ENCODE data around the gene RHOJ. TPM values are rescaled to one million over a fixed set of nuclear protein-coding genes. Genes with fewer than 3 reads are reported as not detected.

The RHOJ gene
- total and polyA plus RNA-seq, 9 of the 15 experiments (the other 6 are each of a cell fraction or from before 2014, with no cell fraction given): not detected

DNA sequence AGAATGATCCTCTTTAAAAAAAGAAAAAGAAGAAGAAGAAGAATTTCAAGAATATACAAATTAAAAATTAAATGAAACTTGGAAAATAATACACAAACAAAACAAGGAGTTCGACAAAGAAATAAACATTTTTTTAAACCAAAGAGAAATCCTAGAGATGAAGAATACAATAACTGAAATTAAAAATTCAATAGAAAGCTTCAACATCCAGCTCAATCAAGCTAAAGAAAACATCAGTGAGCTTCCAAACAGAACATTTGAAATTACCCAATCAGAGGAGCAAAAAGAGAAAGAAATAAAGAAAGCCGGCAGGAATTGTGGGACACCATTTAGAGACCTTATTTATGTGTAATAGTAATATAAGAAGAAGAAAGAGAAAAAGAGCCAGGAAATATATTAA lies 37.2 kb upstream of the RHOJ start:
- H3K4me2 ChIP-seq (ENCODE audit: insufficient read depth, low read length): no peak overlapping the region
- no TSS peak for BruUV-seq (replicated peaks)
- intact Hi-C loops (cut with micrococcal nuclease): no loop called here
- H3K27me3 ChIP-seq (ENCODE audit: control insufficient read depth in 2 of 2, insufficient read depth in 2 of 2, low read length in 2 of 2): no peaks in the 10 kb centered on the region
- no peaks in the 10 kb centered on the region for H3K9me3 ChIP-seq (replicated peaks; ENCODE audit: control insufficient read depth, insufficient read depth, low read depth, low read length)
- H3K27ac ChIP-seq (ENCODE audit: extremely low read depth, low read depth, low read length): no peak overlapping the region
- in situ Hi-C loops (cut with MboI): no loop called here
- no peaks in the 10 kb centered on the region for H3K79me2 ChIP-seq (ENCODE audit: control insufficient read depth, insufficient read depth, low read length)
- ChIA-PET CTCF (ENCODE audit: low intra/inter-chr PET ratio) (no interaction called here), POLR2A (no interaction called here)
- TF ChIP-seq, protein P1, sequence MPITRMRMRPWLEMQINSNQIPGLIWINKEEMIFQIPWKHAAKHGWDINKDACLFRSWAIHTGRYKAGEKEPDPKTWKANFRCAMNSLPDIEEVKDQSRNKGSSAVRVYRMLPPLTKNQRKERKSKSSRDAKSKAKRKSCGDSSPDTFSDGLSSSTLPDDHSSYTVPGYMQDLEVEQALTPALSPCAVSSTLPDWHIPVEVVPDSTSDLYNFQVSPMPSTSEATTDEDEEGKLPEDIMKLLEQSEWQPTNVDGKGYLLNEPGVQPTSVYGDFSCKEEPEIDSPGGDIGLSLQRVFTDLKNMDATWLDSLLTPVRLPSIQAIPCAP (CRISPR knock-in tag; IDR thresholded peaks at IDR 0.05; ENCODE audit: borderline replicate concordance): no peak
- TF ChIP-seq SMAD3 (CRISPR knock-in tag; conservative IDR thresholded peaks at IDR 0.05) (no peak), ZNF41 (CRISPR knock-in tag; conservative IDR thresholded peaks at IDR 0.05) (no peak), DPF2 (IDR thresholded peaks at IDR 0.05) (no peak)
- no peaks in the 10 kb centered on the region for H4K20me1 ChIP-seq (replicated peaks; ENCODE audit: control insufficient read depth, insufficient read depth, low read length)
- no peaks in the 10 kb centered on the region for H3K9me1 ChIP-seq (ENCODE audit: control insufficient read depth, insufficient read depth, low read length)
- 0% methylated on average over 2 of the region's 2 CpGs for WGBS (ENCODE audit: insufficient coverage, low coverage, missing lambda C conversion rate)
- H3K9ac ChIP-seq (ENCODE audit: insufficient read depth in 1 of 2, low read depth in 2 of 2, low read length in 2 of 2): no peak overlapping the region
- H3K4me1 ChIP-seq (replicated peaks in 1 of 2; ENCODE audit: control insufficient read depth in 2 of 2, insufficient read depth in 2 of 2, low read length in 2 of 2): no peaks in the 10 kb centered on the region
- no peak overlapping the region for H3K4me3 ChIP-seq
- H2AFZ ChIP-seq (ENCODE audit: low read depth, low read length): no peak overlapping the region
- no peak for ATAC-seq
- H3K36me3 ChIP-seq (ENCODE audit: control insufficient read depth, insufficient read depth, low read length): no peaks in the 10 kb centered on the region
- no peak for DNase-seq (ENCODE audit: extremely low read depth in 1 of 4, low spot score in 3 of 4)
- FAIRE-seq: no peak

DNA sequence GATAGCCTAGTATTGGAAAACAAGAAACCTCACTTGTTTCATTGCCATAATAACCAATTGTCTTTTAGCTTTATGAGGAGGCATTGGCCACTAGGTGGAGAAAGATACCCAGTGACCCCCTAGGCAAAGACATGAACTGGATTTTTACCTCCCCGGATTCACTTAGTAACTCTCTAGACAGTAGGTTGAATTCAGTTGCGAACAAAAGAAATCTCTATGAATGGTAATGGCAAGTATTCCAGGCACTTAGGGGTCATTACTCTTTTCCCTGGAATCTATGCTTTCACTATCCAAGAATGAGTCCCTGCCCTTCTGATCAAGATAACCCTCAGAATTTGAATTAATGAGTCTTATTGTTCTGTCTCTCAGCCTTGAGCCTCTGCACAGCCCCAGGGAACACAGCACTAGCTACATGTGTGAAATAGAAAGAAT lies 29.5 kb upstream of the RHOJ start:
- Histone ChIP-seq H4K20me1 (replicated peaks; ENCODE audit: control insufficient read depth, insufficient read depth, low read length) (no peaks in the 10 kb centered on the region), H3K79me2 (ENCODE audit: control insufficient read depth, insufficient read depth, low read length) (no peaks in the 10 kb centered on the region), H3K9me3 (replicated peaks; ENCODE audit: control insufficient read depth, insufficient read depth, low read depth, low read length) (no peaks in the 10 kb centered on the region), H3K9me1 (ENCODE audit: control insufficient read depth, insufficient read depth, low read length) (no peaks in the 10 kb centered on the region), H3K36me3 (ENCODE audit: control insufficient read depth, insufficient read depth, low read length) (no peaks in the 10 kb centered on the region), H3K4me2 (ENCODE audit: insufficient read depth, low read length) (no peak overlapping the region), H3K27me3 (ENCODE audit: control insufficient read depth in 2 of 2, insufficient read depth in 2 of 2, low read length in 2 of 2) (no peaks in the 10 kb centered on the region), H3K4me1 (replicated peaks in 1 of 2; ENCODE audit: control insufficient read depth in 2 of 2, insufficient read depth in 2 of 2, low read length in 2 of 2) (no peaks in the 10 kb centered on the region), H3K4me3 (no peak overlapping the region), H2AFZ (ENCODE audit: low read depth, low read length) (no peak overlapping the region), H3K27ac (ENCODE audit: extremely low read depth, low read depth, low read length) (no peak overlapping the region), H3K9ac (ENCODE audit: insufficient read depth in 1 of 2, low read depth in 2 of 2, low read length in 2 of 2) (no peak overlapping the region)
- BruUV-seq (replicated peaks): no TSS peak
- POLR2A ChIA-PET: no interaction called here
- ATAC-seq (no peak), FAIRE-seq (no peak), DNase-seq (ENCODE audit: extremely low read depth in 1 of 4, low spot score in 3 of 4) (peak in 3 of 4 experiments; percentile 5 to 9 (median 5))
- whole genome bisulfite sequencing (ENCODE audit: insufficient coverage, low coverage, missing lambda C conversion rate): 0% methylated on average over 2 of the region's 2 CpGs
- intact Hi-C loops (cut with micrococcal nuclease) (loop anchor here (5.0 kb wide), 1 partner anchor 103 kb away; no protein-coding TSS in a partner anchor), in situ Hi-C loops (cut with MboI) (no loop called here)
- CTCF ChIA-PET (ENCODE audit: low intra/inter-chr PET ratio): no interaction called here
- TF ChIP-seq, protein P2, sequence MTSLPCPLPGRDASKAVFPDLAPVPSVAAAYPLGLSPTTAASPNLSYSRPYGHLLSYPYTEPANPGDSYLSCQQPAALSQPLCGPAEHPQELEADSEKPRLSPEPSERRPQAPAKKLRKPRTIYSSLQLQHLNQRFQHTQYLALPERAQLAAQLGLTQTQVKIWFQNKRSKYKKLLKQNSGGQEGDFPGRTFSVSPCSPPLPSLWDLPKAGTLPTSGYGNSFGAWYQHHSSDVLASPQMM (CRISPR knock-in tag; IDR thresholded peaks at IDR 0.05): no peak
- TF ChIP-seq, protein P3, sequence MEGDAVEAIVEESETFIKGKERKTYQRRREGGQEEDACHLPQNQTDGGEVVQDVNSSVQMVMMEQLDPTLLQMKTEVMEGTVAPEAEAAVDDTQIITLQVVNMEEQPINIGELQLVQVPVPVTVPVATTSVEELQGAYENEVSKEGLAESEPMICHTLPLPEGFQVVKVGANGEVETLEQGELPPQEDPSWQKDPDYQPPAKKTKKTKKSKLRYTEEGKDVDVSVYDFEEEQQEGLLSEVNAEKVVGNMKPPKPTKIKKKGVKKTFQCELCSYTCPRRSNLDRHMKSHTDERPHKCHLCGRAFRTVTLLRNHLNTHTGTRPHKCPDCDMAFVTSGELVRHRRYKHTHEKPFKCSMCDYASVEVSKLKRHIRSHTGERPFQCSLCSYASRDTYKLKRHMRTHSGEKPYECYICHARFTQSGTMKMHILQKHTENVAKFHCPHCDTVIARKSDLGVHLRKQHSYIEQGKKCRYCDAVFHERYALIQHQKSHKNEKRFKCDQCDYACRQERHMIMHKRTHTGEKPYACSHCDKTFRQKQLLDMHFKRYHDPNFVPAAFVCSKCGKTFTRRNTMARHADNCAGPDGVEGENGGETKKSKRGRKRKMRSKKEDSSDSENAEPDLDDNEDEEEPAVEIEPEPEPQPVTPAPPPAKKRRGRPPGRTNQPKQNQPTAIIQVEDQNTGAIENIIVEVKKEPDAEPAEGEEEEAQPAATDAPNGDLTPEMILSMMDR (IDR thresholded peaks at IDR 0.05 in 2 of 3, conservative IDR thresholded peaks at IDR 0.05 in 1 of 3; ENCODE audit: insufficient read depth in 2 of 3, low read depth in 1 of 3, low read length in 3 of 3): peak; percentile 13 to 36 (median 32); a peak in 3 of 6 replicates
- TF ChIP-seq RAD21 (CRISPR knock-in tag; conservative IDR thresholded peaks at IDR 0.05 in 1 of 2, IDR thresholded peaks at IDR 0.05 in 1 of 2) (peak in 1 of 2 experiments; percentile 16; a peak in 1 of 4 replicates), TFAM (CRISPR knock-in tag; conservative IDR thresholded peaks at IDR 0.05) (no peak)
- TF ChIP-seq, protein P4, sequence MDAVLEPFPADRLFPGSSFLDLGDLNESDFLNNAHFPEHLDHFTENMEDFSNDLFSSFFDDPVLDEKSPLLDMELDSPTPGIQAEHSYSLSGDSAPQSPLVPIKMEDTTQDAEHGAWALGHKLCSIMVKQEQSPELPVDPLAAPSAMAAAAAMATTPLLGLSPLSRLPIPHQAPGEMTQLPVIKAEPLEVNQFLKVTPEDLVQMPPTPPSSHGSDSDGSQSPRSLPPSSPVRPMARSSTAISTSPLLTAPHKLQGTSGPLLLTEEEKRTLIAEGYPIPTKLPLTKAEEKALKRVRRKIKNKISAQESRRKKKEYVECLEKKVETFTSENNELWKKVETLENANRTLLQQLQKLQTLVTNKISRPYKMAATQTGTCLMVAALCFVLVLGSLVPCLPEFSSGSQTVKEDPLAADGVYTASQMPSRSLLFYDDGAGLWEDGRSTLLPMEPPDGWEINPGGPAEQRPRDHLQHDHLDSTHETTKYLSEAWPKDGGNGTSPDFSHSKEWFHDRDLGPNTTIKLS (IDR thresholded peaks at IDR 0.05; ENCODE audit: borderline replicate concordance, low read depth): no peak
